Measurements from ENCODE around the gene HIP1. TPM values are rescaled to one million over a fixed set of nuclear protein-coding genes. Genes with fewer than 3 reads are reported as not detected.
A peak's percentile ranks its signal among the peaks of the same experiment; 100 is the strongest.
"Not testable (repeated sequence)": the region's sequence is repeated elsewhere in the genome, so short reads cannot be mapped to it uniquely, and the experiment has no call there.

The HIP1 gene
- total RNA-seq, 1 donor from 2014 or later: 26.7 TPM

- no peak for DNase-seq (ENCODE audit: low read depth)
Observed at GRCh38 chr7:75619636-75620035, 119.1 kb downstream of the HIP1 start.

- DNase-seq (ENCODE audit: low read depth): no peak
Observed at GRCh38 chr7:75617634-75618234, 121.0 kb downstream of the HIP1 start.

GRCh38 chr7:75616421-75617167 lies 122.1 kb downstream of the HIP1 start:
- DNase-seq (ENCODE audit: low read depth): no peak

- DNase-seq (ENCODE audit: low read depth): no peak
Observed at GRCh38 chr7:75614401-75614800, 124.3 kb downstream of the HIP1 start.

- no peak for DNase-seq (ENCODE audit: low read depth)
Observed at GRCh38 chr7:75613351-75613750, 125.4 kb downstream of the HIP1 start.

- peak; percentile 67 for DNase-seq (ENCODE audit: low read depth)
Observed at GRCh38 chr7:75611557-75612178, 127.1 kb downstream of the HIP1 start.

- not testable (repeated sequence) for DNase-seq (ENCODE audit: low read depth)
Observed at GRCh38 chr7:75609416-75609815, 129.3 kb downstream of the HIP1 start.

- no peak for DNase-seq (ENCODE audit: low read depth)
Observed at GRCh38 chr7:75608451-75609122, 130.2 kb downstream of the HIP1 start.

GRCh38 chr7:75604408-75604807 lies 134.3 kb downstream of the HIP1 start:
- DNase-seq (ENCODE audit: low read depth): no peak

GRCh38 chr7:75602831-75603230 lies 135.9 kb downstream of the HIP1 start:
- DNase-seq (ENCODE audit: low read depth): not testable (repeated sequence)

GRCh38 chr7:75601539-75601938 lies 137.2 kb downstream of the HIP1 start:
- DNase-seq (ENCODE audit: low read depth): no peak

GRCh38 chr7:75600748-75601147 lies 138.0 kb downstream of the HIP1 start:
- not testable (repeated sequence) for DNase-seq (ENCODE audit: low read depth)

- DNase-seq (ENCODE audit: low read depth): peak; percentile 67
Observed at GRCh38 chr7:75599244-75599781, 139.4 kb downstream of the HIP1 start.

GRCh38 chr7:75596727-75597614 lies 141.8 kb downstream of the HIP1 start:
- no peak for DNase-seq (ENCODE audit: low read depth)

GRCh38 chr7:75595766-75596165 lies 143.0 kb downstream of the HIP1 start:
- DNase-seq (ENCODE audit: low read depth): no peak

- not testable (repeated sequence) for DNase-seq (ENCODE audit: low read depth)
Observed at GRCh38 chr7:75593500-75594184, 145.1 kb downstream of the HIP1 start.

GRCh38 chr7:75591467-75592255 lies 147.1 kb downstream of the HIP1 start:
- DNase-seq (ENCODE audit: low read depth): no peak

- DNase-seq (ENCODE audit: low read depth): no peak
Observed at GRCh38 chr7:75590373-75591005, 148.3 kb downstream of the HIP1 start.

GRCh38 chr7:75584354-75584753 lies 154.4 kb downstream of the HIP1 start:
- peak; percentile 23 for DNase-seq (ENCODE audit: low read depth)

Data from myocyte (in vitro differentiated cells).